Liver (tissue), 9 donors: Measurements from ENCODE around the gene RGS18. TPM values are rescaled to one million over a fixed set of nuclear protein-coding genes. Genes with fewer than 3 reads are reported as not detected.

Experiments used
- DNase-seq: peaks from one replicate; pipeline ENCODE4 v3.0.0-alpha.2; 2017; ENCODE audit warnings: low spot score
- H3K27ac ChIP-seq, 2 donors: one replicate each; pipeline ENCODE4 v1.7.0; 2013; ENCODE audit warnings: inconsistent platforms in 2 of 2, low read length in 2 of 2, control low read depth in 1 of 2, low read depth in 1 of 2, mild to moderate bottlenecking in 1 of 2
- H3K27me3 ChIP-seq, 4 donors: one replicate each; pipeline versions ENCODE4 v1.6.1 to v1.7.0; 2013; ENCODE audit warnings: low read length in 3 of 4, inconsistent platforms in 1 of 4, mild to moderate bottlenecking in 1 of 4, moderate library complexity in 1 of 4; ENCODE audit not compliant: control insufficient read depth in 4 of 4, insufficient read depth in 4 of 4
- H3K36me3 ChIP-seq, 4 donors: one replicate each; pipeline versions ENCODE4 v1.6.1 to v1.7.0; 2013; ENCODE audit warnings: low read length in 3 of 4, mild to moderate bottlenecking in 3 of 4, low read depth in 1 of 4, moderate library complexity in 1 of 4; ENCODE audit not compliant: control insufficient read depth in 4 of 4, insufficient read depth in 3 of 4
- H3K4me1 ChIP-seq, 4 donors: one replicate each; pipeline versions ENCODE4 v1.6.1 to v1.7.0; 2013; ENCODE audit warnings: low read length in 3 of 4, mild to moderate bottlenecking in 3 of 4, moderate library complexity in 1 of 4; ENCODE audit not compliant: control insufficient read depth in 4 of 4, insufficient read depth in 4 of 4
- H3K4me3 ChIP-seq, 3 donors: one replicate each; pipeline versions ENCODE4 v1.6.1 to v1.7.0; 2013; ENCODE audit warnings: low read length in 3 of 3, control low read depth in 1 of 3, low read depth in 1 of 3, mild to moderate bottlenecking in 1 of 3
- H3K9ac ChIP-seq, 2 donors: one replicate each; pipeline ENCODE4 v1.7.0; 2013; ENCODE audit warnings: low read length in 2 of 2, mild to moderate bottlenecking in 2 of 2, moderate library complexity in 2 of 2, control low read depth in 1 of 2, low read depth in 1 of 2
- H3K9me3 ChIP-seq, 4 donors: one replicate each; pipeline versions ENCODE4 v1.6.1 to v1.7.0; 2013; ENCODE audit warnings: low read length in 3 of 4; ENCODE audit not compliant: control insufficient read depth in 4 of 4
- ATF3 ChIP-seq: IDR thresholded peaks from 2 replicates; pipeline ENCODE4 v1.6.1; 2016; ENCODE audit warnings: antibody characterized with exemption
- CTCF ChIP-seq: fragments of 150-350 bp; IDR thresholded peaks from 2 replicates; pipeline ENCODE4 v1.5.1; 2017; ENCODE audit warnings: improper control_type of control experiment, low read depth, low read length; ENCODE audit not compliant: missing input control
- EGR1 ChIP-seq, 2 donors: IDR thresholded peaks; 2 replicates each; pipeline ENCODE4 v1.6.1; 2016 to 2018; ENCODE audit warnings: antibody characterized with exemption in 2 of 2, low read depth in 2 of 2
- FOXA1 ChIP-seq: IDR thresholded peaks from 2 replicates; pipeline ENCODE4 v1.6.1; 2016; ENCODE audit warnings: antibody characterized with exemption
- FOXA2 ChIP-seq: IDR thresholded peaks from 2 replicates; pipeline ENCODE4 v1.6.1; 2016; ENCODE audit warnings: antibody characterized with exemption
- GABPA ChIP-seq, 2 donors: IDR thresholded peaks in 1 of 2; conservative IDR thresholded peaks in 1 of 2; 2 replicates each; pipeline ENCODE4 v1.6.1; 2016; ENCODE audit warnings: antibody characterized with exemption in 2 of 2, mild to moderate bottlenecking in 1 of 2, moderate library complexity in 1 of 2
- HNF4A ChIP-seq, 2 donors: conservative IDR thresholded peaks; 2 replicates each; pipeline ENCODE4 v1.6.1; 2016; ENCODE audit warnings: antibody characterized with exemption in 2 of 2, mild to moderate bottlenecking in 2 of 2
- HNF4G ChIP-seq: IDR thresholded peaks from 2 replicates; pipeline ENCODE4 v1.6.1; 2016; ENCODE audit warnings: antibody characterized with exemption
- JUND ChIP-seq, 2 donors: IDR thresholded peaks; 2 replicates each; pipeline ENCODE4 v1.6.1; 2016; ENCODE audit warnings: antibody characterized with exemption in 2 of 2
- MAX ChIP-seq: IDR thresholded peaks from 2 replicates; pipeline ENCODE4 v1.6.1; 2016; ENCODE audit warnings: antibody characterized with exemption
- NR2F2 ChIP-seq: IDR thresholded peaks from 2 replicates; pipeline ENCODE4 v1.6.1; 2016; ENCODE audit warnings: antibody characterized with exemption
- RAD21 ChIP-seq, 2 donors: IDR thresholded peaks; 2 replicates each; pipeline ENCODE4 v1.6.1; 2016; ENCODE audit warnings: antibody characterized with exemption in 2 of 2, mild to moderate bottlenecking in 2 of 2
- REST ChIP-seq: IDR thresholded peaks from 2 replicates; pipeline ENCODE4 v1.6.1; 2016; ENCODE audit warnings: antibody characterized with exemption, mild to moderate bottlenecking
- RXRA ChIP-seq, 2 donors: IDR thresholded peaks; 2 replicates each; pipeline ENCODE4 v1.6.1; 2017 to 2018; ENCODE audit warnings: antibody characterized with exemption in 2 of 2, mild to moderate bottlenecking in 1 of 2
- SP1 ChIP-seq: IDR thresholded peaks from 2 replicates; pipeline ENCODE4 v1.6.1; 2018; ENCODE audit warnings: antibody characterized with exemption, mild to moderate bottlenecking
- TAF1 ChIP-seq: conservative IDR thresholded peaks from 2 replicates; pipeline ENCODE4 v1.6.1; 2016; ENCODE audit warnings: antibody characterized with exemption, mild to moderate bottlenecking
- YY1 ChIP-seq: IDR thresholded peaks from 2 replicates; pipeline ENCODE4 v1.6.1; 2016; ENCODE audit warnings: antibody characterized with exemption, mild to moderate bottlenecking
- ZBTB33 ChIP-seq: IDR thresholded peaks from 2 replicates; pipeline ENCODE4 v1.6.1; 2016; ENCODE audit warnings: antibody characterized with exemption
- WGBS: extraction: QIAGEN DNeasy Blood & Tissue Kit; methylation state at CpG from one replicate; pipeline ENCODE4 v1.1.7; 2013; 5-methylcytosine and 5-hydroxymethylcytosine counted together
- polyA plus RNA-seq, 2 donors: library from polyadenylated mRNA; stranded (reverse) in 1 of 2; unstranded in 1 of 2; fragments of 200-250 nt in 1 of 2; fragments of >200 nt in 1 of 2; fragmentation: Nextera tagmentation in 1 of 2; extraction: Ambion mirVana in 1 of 2; gene quantifications; one replicate each; pipeline versions ENCODE4 v1.2.1 to v1.2.3, GENCODE V29; 2013 to 2015
- total RNA-seq, 2 donors: library from RNA; depleted of rRNA; stranded (reverse); fragments of >200 nt; gene quantifications; one replicate each; pipeline ENCODE4 v1.2.3, GENCODE V29; 2014
- donor health status: healthy.
- donor health status: healthy.
- donor health status: healthy.
- donor health status: healthy.
- donor health status: healthy.

RGS18 gene
- total and polyA plus RNA-seq, 4 donors: 1.0 to 11.1 (median 1.8) TPM

- TF ChIP-seq FOXA2 (no peak), SP1 (no peak), EGR1 (IDR thresholded peaks at IDR 0.05; ENCODE audit: low read depth in 2 of 2) (no peak), JUND (IDR thresholded peaks at IDR 0.05) (no peak), HNF4A (conservative IDR thresholded peaks at IDR 0.05) (no peak), ZBTB33 (no peak), FOXA1 (no peak), ATF3 (no peak), YY1 (no peak), HNF4G (no peak), RXRA (IDR thresholded peaks at IDR 0.05) (no peak), MAX (no peak), REST (no peak), TAF1 (no peak), GABPA (IDR thresholded peaks at IDR 0.05 in 1 of 2, conservative IDR thresholded peaks at IDR 0.05 in 1 of 2) (no peak), CTCF (no peak), RAD21 (IDR thresholded peaks at IDR 0.05) (no peak), NR2F2 (no peak)
- 64% methylated on average over 4 of the region's 4 CpGs for WGBS
- no peak for DNase-seq
- Histone ChIP-seq H3K36me3 (no peaks in the 10 kb centered on the region), H3K9ac (no peak overlapping the region), H3K4me1 (no peaks in the 10 kb centered on the region), H3K27ac (no peak overlapping the region), H3K9me3 (peaks cover 0 to 3% (median 0%) of the 10 kb centered on the region in 4 donors), H3K4me3 (no peak overlapping the region), H3K27me3 (no peaks in the 10 kb centered on the region)
Observed at GRCh38 chr1:192168964-192169363, 10.7 kb downstream of the RGS18 start.
